Activated T-cell treated with anti-CD3 and anti-CD28 coated beads for 24 hours (primary cell): ENCODE results near the gene SFXN5.
"Not testable (repeated sequence)": the region's sequence is repeated elsewhere in the genome, so short reads cannot be mapped to it uniquely, and the experiment has no call there.

ENCODE experiments used
- DNase-seq: peaks from one replicate; pipeline ENCODE4 v3.0.0-alpha.2; 2020; ENCODE audit warnings: low read depth

The SFXN5 gene

GRCh38 chr2:73077424-73077795 lies 5.9 kb upstream of the SFXN5 start:
- no peak for DNase-seq

- no peak for DNase-seq
Measured at GRCh38 chr2:73076701-73077423, 5.3 kb upstream of the SFXN5 start.

GRCh38 chr2:73075477-73076373 lies 4.2 kb upstream of the SFXN5 start:
- no peak for DNase-seq

- no peak for DNase-seq
Measured at GRCh38 chr2:73074110-73075069, 2.9 kb upstream of the SFXN5 start.

GRCh38 chr2:73072416-73072815 lies 904 bp upstream of the SFXN5 start:
- no peak for DNase-seq

GRCh38 chr2:73072129-73072395 lies 550 bp upstream of the SFXN5 start:
- DNase-seq: no peak

GRCh38 chr2:73070643-73071359 lies 711 bp downstream of the SFXN5 start:
- peak; percentile 35 for DNase-seq

- no peak for DNase-seq
Measured at GRCh38 chr2:73069855-73070642, 1.5 kb downstream of the SFXN5 start.

GRCh38 chr2:73069041-73069854 lies 2.3 kb downstream of the SFXN5 start:
- no peak for DNase-seq

GRCh38 chr2:73068147-73068546 lies 3.4 kb downstream of the SFXN5 start:
- no peak for DNase-seq

GRCh38 chr2:73067043-73067442 lies 4.5 kb downstream of the SFXN5 start:
- no peak for DNase-seq

GRCh38 chr2:73065070-73065469 lies 6.4 kb downstream of the SFXN5 start:
- DNase-seq: not testable (repeated sequence)

GRCh38 chr2:73063909-73064875 lies 7.3 kb downstream of the SFXN5 start:
- DNase-seq: no peak

- no peak for DNase-seq
Measured at GRCh38 chr2:73063472-73063871, 8.0 kb downstream of the SFXN5 start.

- DNase-seq: no peak
Measured at GRCh38 chr2:73059106-73059505, 12.4 kb downstream of the SFXN5 start.

- no peak for DNase-seq
Measured at GRCh38 chr2:73054980-73055379, 16.5 kb downstream of the SFXN5 start.

- DNase-seq: no peak
Measured at GRCh38 chr2:73053316-73054114, 18.0 kb downstream of the SFXN5 start.

- no peak for DNase-seq
Measured at GRCh38 chr2:73050121-73050545, 21.4 kb downstream of the SFXN5 start.
